Choroid plexus epithelial cell (primary cell): ENCODE data around the gene NFASC.

ENCODE experiments used
- DNase-seq: peaks from one replicate; pipeline ENCODE4 v3.0.0-alpha.2; 2010; ENCODE audit warnings: low read depth
- H3K4me3 ChIP-seq: 2 replicates; pipeline ENCODE4 v1.5.1; 2011; ENCODE audit warnings: low read depth, mild to moderate bottlenecking, control low read depth, low read length, moderate library complexity
- TF ChIP-seq, protein P1 (sequence below): conservative IDR thresholded peaks from 2 replicates; pipeline ENCODE4 v1.5.1; 2011; ENCODE audit warnings: low read depth, mild to moderate bottlenecking, control low read depth, inconsistent platforms, low read length, moderate library complexity

NFASC gene

GRCh38 chr1:205003358-205004131 is 132.9 kb downstream of the NFASC start:
- H3K4me3 ChIP-seq: no peak overlapping the region
- DNase-seq: no peak
- TF ChIP-seq, protein P1, sequence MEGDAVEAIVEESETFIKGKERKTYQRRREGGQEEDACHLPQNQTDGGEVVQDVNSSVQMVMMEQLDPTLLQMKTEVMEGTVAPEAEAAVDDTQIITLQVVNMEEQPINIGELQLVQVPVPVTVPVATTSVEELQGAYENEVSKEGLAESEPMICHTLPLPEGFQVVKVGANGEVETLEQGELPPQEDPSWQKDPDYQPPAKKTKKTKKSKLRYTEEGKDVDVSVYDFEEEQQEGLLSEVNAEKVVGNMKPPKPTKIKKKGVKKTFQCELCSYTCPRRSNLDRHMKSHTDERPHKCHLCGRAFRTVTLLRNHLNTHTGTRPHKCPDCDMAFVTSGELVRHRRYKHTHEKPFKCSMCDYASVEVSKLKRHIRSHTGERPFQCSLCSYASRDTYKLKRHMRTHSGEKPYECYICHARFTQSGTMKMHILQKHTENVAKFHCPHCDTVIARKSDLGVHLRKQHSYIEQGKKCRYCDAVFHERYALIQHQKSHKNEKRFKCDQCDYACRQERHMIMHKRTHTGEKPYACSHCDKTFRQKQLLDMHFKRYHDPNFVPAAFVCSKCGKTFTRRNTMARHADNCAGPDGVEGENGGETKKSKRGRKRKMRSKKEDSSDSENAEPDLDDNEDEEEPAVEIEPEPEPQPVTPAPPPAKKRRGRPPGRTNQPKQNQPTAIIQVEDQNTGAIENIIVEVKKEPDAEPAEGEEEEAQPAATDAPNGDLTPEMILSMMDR: no peak

- no peak overlapping the region for H3K4me3 ChIP-seq
- TF ChIP-seq, protein P1: no peak
- no peak for DNase-seq
Measured at GRCh38 chr1:205004351-205004750, 133.7 kb downstream of the NFASC start.

GRCh38 chr1:205008896-205009295 is 138.2 kb downstream of the NFASC start:
- TF ChIP-seq, protein P1: no peak
- no peak for DNase-seq
- H3K4me3 ChIP-seq: no peak overlapping the region

DNA sequence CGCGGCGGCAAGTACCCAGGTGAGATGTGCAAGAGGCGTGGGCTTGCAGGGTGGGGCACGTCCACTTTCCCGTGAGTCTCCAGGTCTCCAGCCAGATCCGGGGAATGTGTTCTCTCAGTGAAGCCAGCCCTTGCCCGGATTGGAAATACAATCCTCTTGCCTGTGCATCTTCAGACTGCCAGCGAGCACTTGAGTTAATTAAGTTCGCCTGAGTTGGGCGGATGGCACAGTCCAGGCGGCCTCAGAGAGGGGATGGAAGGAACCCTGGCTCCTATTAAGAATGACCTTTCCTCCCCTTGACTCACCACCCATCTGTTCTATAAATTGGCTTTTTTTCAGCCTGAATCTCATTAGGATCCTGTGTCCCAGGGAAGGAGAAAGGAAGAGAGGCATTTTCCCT is 139.0 kb downstream of the NFASC start:
- TF ChIP-seq, protein P1: no peak
- DNase-seq: no peak
- H3K4me3 ChIP-seq: no peak overlapping the region

GRCh38 chr1:205012391-205013140 is 141.9 kb downstream of the NFASC start:
- H3K4me3 ChIP-seq: no peak overlapping the region
- TF ChIP-seq, protein P1: no peak
- DNase-seq: no peak

- TF ChIP-seq, protein P1: no peak
- no peak overlapping the region for H3K4me3 ChIP-seq
- DNase-seq: peak; percentile 29
Measured at GRCh38 chr1:205013683-205014367, 143.2 kb downstream of the NFASC start.
